GM23248 (cell line): ENCODE results near the gene BCAR1. TPM values are rescaled to one million over a fixed set of nuclear protein-coding genes. Genes with fewer than 3 reads are reported as not detected.
"Not testable (repeated sequence)": the region's sequence is repeated elsewhere in the genome, so short reads cannot be mapped to it uniquely, and the experiment has no call there.

Experiments used
- DNase-seq: peaks from one replicate; pipeline ENCODE4 v3.0.0-alpha.2; 2015
- H2AFZ ChIP-seq: fragments of 200-600 bp; sonication (generic); 2 replicates; pipeline ENCODE4 v1.6.1; 2016; ENCODE audit warnings: antibody characterized with exemption
- H3F3A ChIP-seq: fragments of 200-600 bp; sonication (generic); 2 replicates; pipeline ENCODE4 v1.6.1; 2016; ENCODE audit warnings: mild to moderate bottlenecking, antibody characterized with exemption, mixed run types; ENCODE audit not compliant: insufficient read depth
- H3K27ac ChIP-seq: fragments of 200-600 bp; sonication (generic); 2 replicates; pipeline ENCODE4 v1.5.1; 2016; ENCODE audit warnings: mild to moderate bottlenecking
- H3K27me3 ChIP-seq: fragments of 200-600 bp; sonication (generic); replicated peaks from 2 replicates; pipeline ENCODE4 v1.6.1; 2016; ENCODE audit warnings: mild to moderate bottlenecking; ENCODE audit not compliant: insufficient read depth
- H3K36me3 ChIP-seq: fragments of 200-600 bp; sonication (generic); 2 replicates; pipeline ENCODE4 v1.6.1; 2016; ENCODE audit warnings: low read depth, mild to moderate bottlenecking
- H3K4me1 ChIP-seq: fragments of 200-600 bp; sonication (generic); 2 replicates; pipeline ENCODE4 v1.6.1; 2016; ENCODE audit warnings: mild to moderate bottlenecking; ENCODE audit not compliant: insufficient read depth
- H3K4me2 ChIP-seq: fragments of 200-600 bp; sonication (generic); one replicate; pipeline ENCODE4 v1.6.1; 2016; ENCODE audit warnings: mild to moderate bottlenecking; ENCODE audit not compliant: unreplicated experiment
- H3K4me3 ChIP-seq: fragments of 200-600 bp; sonication (generic); 2 replicates; pipeline ENCODE4 v1.5.1; 2016; ENCODE audit warnings: mild to moderate bottlenecking
- H3K79me2 ChIP-seq: fragments of 200-600 bp; sonication (generic); 2 replicates; pipeline ENCODE4 v1.6.1; 2016; ENCODE audit warnings: mild to moderate bottlenecking; ENCODE audit not compliant: insufficient read depth
- H3K9ac ChIP-seq: fragments of 200-600 bp; sonication (generic); 2 replicates; pipeline ENCODE4 v1.6.1; 2016; ENCODE audit warnings: mild to moderate bottlenecking
- H3K9me2 ChIP-seq: fragments of 200-600 bp; sonication (generic); 2 replicates; pipeline ENCODE4 v1.6.1; 2016; ENCODE audit warnings: mixed run types, mild to moderate bottlenecking, moderate library complexity; ENCODE audit not compliant: insufficient read depth
- H3K9me3 ChIP-seq: fragments of 200-600 bp; sonication (generic); one replicate; pipeline ENCODE4 v1.6.1; 2017; ENCODE audit warnings: low read depth
- H4K20me1 ChIP-seq: fragments of 200-600 bp; sonication (generic); 2 replicates; pipeline ENCODE4 v1.6.0; 2016; ENCODE audit not compliant: insufficient read depth
- EZH2 ChIP-seq: fragments of 200-600 bp; sonication (generic); IDR thresholded peaks from 2 replicates; pipeline ENCODE4 v1.6.1; 2018; ENCODE audit warnings: antibody characterized with exemption, mild to moderate bottlenecking; ENCODE audit not compliant: insufficient read depth, poor library complexity, severe bottlenecking
- EZH2phosphoT487 ChIP-seq: fragments of 200-600 bp; sonication (generic); IDR thresholded peaks from 2 replicates; pipeline ENCODE4 v1.6.1; 2018; ENCODE audit warnings: antibody characterized with exemption, moderate library complexity, mild to moderate bottlenecking, low read depth; ENCODE audit not compliant: insufficient read depth
- WGBS, 2 experiments: methylation state at CpG; one replicate each; pipeline ENCODE4 v1.1.6; 2015 to 2017; ENCODE audit warnings: low lambda C conversion rate in 2 of 2, low coverage in 1 of 2; ENCODE audit errors: missing lambda C conversion rate in 2 of 2; 5-methylcytosine and 5-hydroxymethylcytosine counted together
- in situ Hi-C: fragments of 300-500 bp; cut with MboI; formaldehyde crosslinking; loops from 2 replicates; pipeline ENCODE4 v1.15.0; 2020
- polyA plus RNA-seq: library from polyadenylated mRNA; unstranded; fragments of >200 nt; fragmentation: Nextera tagmentation; extraction: Ambion mirVana; gene quantifications from 2 replicates; pipeline ENCODE4 v1.2.1, GENCODE V29; 2016
- total RNA-seq: library from RNA; depleted of rRNA; stranded (reverse); fragments of >200 nt; shearing (Covaris generic); gene quantifications from 2 replicates; pipeline ENCODE4 v1.2.3, GENCODE V29; 2014

Gene BCAR1
- total and polyA plus RNA-seq, 2 experiments from 2014 or later, result 52.9 to 87.0 TPM

- in situ Hi-C loops, result loop anchor here (25.0 kb wide), 2 partner anchors 404 to 554 kb away; partner anchors contain the start of gene ADAT1
- H3K4me2 ChIP-seq, result no peak overlapping the region
Observed at GRCh38 chr16:75208242-75208825, 43.1 kb downstream of the BCAR1 start.

GRCh38 chr16:75207831-75208230 lies 43.6 kb downstream of the BCAR1 start:
- in situ Hi-C loops, result loop anchor here (25.0 kb wide), 2 partner anchors 404 to 554 kb away; partner anchors contain the start of gene ADAT1
- DNase-seq, result no peak

More at GRCh38 chr16:75208242-75208825, 43.1 kb downstream of the BCAR1 start:
- no peaks in the 10 kb centered on the region for H3K79me2 ChIP-seq
- DNase-seq, result no peak
- no peaks in the 10 kb centered on the region for H3F3A ChIP-seq
- no peak overlapping the region for H3K27ac ChIP-seq
- TF ChIP-seq EZH2, result no peak
- TF ChIP-seq EZH2phosphoT487, result no peak
- 80 to 82% methylated on average over 13 of the region's 13 CpGs for WGBS, 2 experiments
- H3K9ac ChIP-seq, result no peak overlapping the region
- H3K4me1 ChIP-seq, result no peaks in the 10 kb centered on the region
- H3K9me2 ChIP-seq, result no peaks in the 10 kb centered on the region
- H3K4me3 ChIP-seq, result no peak overlapping the region
- no peaks in the 10 kb centered on the region for H3K27me3 ChIP-seq
- H3K9me3 ChIP-seq, result no peaks in the 10 kb centered on the region
- H4K20me1 ChIP-seq, result no peaks in the 10 kb centered on the region
- no peaks in the 10 kb centered on the region for H3K36me3 ChIP-seq
- H2AFZ ChIP-seq, result no peak overlapping the region

GRCh38 chr16:75206749-75207451 lies 44.5 kb downstream of the BCAR1 start, which contains the start of gene CTRB2:
TSS of gene CTRB2 (minus strand) at chr16:75207161. CDS start at chr16:75207141, 20 bp downstream.
- no peaks in the 10 kb centered on the region for H3K9me3 ChIP-seq
- no peaks in the 10 kb centered on the region for H3K36me3 ChIP-seq
- DNase-seq, result no peak
- no peaks in the 10 kb centered on the region for H4K20me1 ChIP-seq
- H3K9me2 ChIP-seq, result no peaks in the 10 kb centered on the region
- no peak within 1 kb of the TSS for H3K9ac ChIP-seq
- WGBS, 2 experiments, result 88 to 90% methylated on average over 21 to 23 of the region's 24 CpGs
- H3K27ac ChIP-seq, result no peak within 1 kb of the TSS
- H3F3A ChIP-seq, result no peaks in the 10 kb centered on the region
- in situ Hi-C loops, result loop anchor here (25.0 kb wide), 2 partner anchors 405 to 555 kb away; partner anchors contain the start of gene ADAT1
- no peaks in the 10 kb centered on the region for H3K79me2 ChIP-seq
- TF ChIP-seq EZH2, result no peak
- no peak for TF ChIP-seq EZH2phosphoT487
- H3K4me3 ChIP-seq, result no peak within 1 kb of the TSS
- no peak within 1 kb of the TSS for H2AFZ ChIP-seq
- H3K4me1 ChIP-seq, result no peaks in the 10 kb centered on the region
- H3K4me2 ChIP-seq, result no peak within 1 kb of the TSS
- no peaks in the 10 kb centered on the region for H3K27me3 ChIP-seq

More at GRCh38 chr16:75207831-75208230, 43.6 kb downstream of the BCAR1 start:
- Histone ChIP-seq H3K27me3 (no peaks in the 10 kb centered on the region), H3K9ac (no peak overlapping the region), H4K20me1 (no peaks in the 10 kb centered on the region), H3K4me3 (no peak overlapping the region), H2AFZ (no peak overlapping the region), H3K79me2 (no peaks in the 10 kb centered on the region), H3K4me2 (no peak overlapping the region), H3F3A (no peaks in the 10 kb centered on the region), H3K9me2 (no peaks in the 10 kb centered on the region), H3K36me3 (no peaks in the 10 kb centered on the region), H3K9me3 (no peaks in the 10 kb centered on the region), H3K27ac (no peak overlapping the region), H3K4me1 (no peaks in the 10 kb centered on the region)
- TF ChIP-seq EZH2phosphoT487 (no peak), EZH2 (no peak)
- WGBS, 2 experiments, result 83 to 88% methylated on average over 10 to 11 of the region's 11 CpGs

GRCh38 chr16:75205961-75206748 lies 45.3 kb downstream of the BCAR1 start:
- not testable (repeated sequence) for H3K4me3 ChIP-seq, H3K9me3 ChIP-seq, H3K36me3 ChIP-seq, H2AFZ ChIP-seq, H3K27ac ChIP-seq, DNase-seq, H3K79me2 ChIP-seq, H3K4me2 ChIP-seq, H3K9me2 ChIP-seq, H3K9ac ChIP-seq, H4K20me1 ChIP-seq, H3K4me1 ChIP-seq, H3F3A ChIP-seq, H3K27me3 ChIP-seq
- in situ Hi-C loops, result loop anchor here (25.0 kb wide), 2 partner anchors 406 to 556 kb away; partner anchors contain the start of gene ADAT1
- whole genome bisulfite sequencing, 2 experiments, result 80 to 81% methylated on average over 19 to 20 of the region's 25 CpGs

- not testable (repeated sequence) for H3K4me2 ChIP-seq, H2AFZ ChIP-seq, H3K4me1 ChIP-seq, H3K9me2 ChIP-seq, H3K9me3 ChIP-seq, H3K36me3 ChIP-seq, H3K9ac ChIP-seq, H4K20me1 ChIP-seq, H3K27me3 ChIP-seq, DNase-seq, H3K79me2 ChIP-seq, H3K27ac ChIP-seq, H3F3A ChIP-seq, H3K4me3 ChIP-seq
- in situ Hi-C loops, result loop anchor here (25.0 kb wide), 2 partner anchors 407 to 557 kb away; partner anchors contain the start of gene ADAT1
- 79% methylated on average over 8 of the region's 19 CpGs; no CpG with 5 or more reads in 1 of the 2 experiments for WGBS, 2 experiments
Observed at GRCh38 chr16:75205438-75205837, 46.0 kb downstream of the BCAR1 start.

GRCh38 chr16:75204905-75205304 lies 46.5 kb downstream of the BCAR1 start:
- H3K9me2 ChIP-seq, H3K27ac ChIP-seq, H3K4me1 ChIP-seq, H3K27me3 ChIP-seq, H3K36me3 ChIP-seq, H3K4me3 ChIP-seq, H3K4me2 ChIP-seq, H3F3A ChIP-seq, DNase-seq, H3K79me2 ChIP-seq, H4K20me1 ChIP-seq, H3K9me3 ChIP-seq, H3K9ac ChIP-seq, H2AFZ ChIP-seq: not testable (repeated sequence)
- in situ Hi-C loops, result loop anchor here (25.0 kb wide), 2 partner anchors 407 to 557 kb away; partner anchors contain the start of gene ADAT1
- WGBS, 2 experiments, result no CpG with 5 or more reads among the region's 20 CpGs
